ENCODE data around the gene PA2G4.
"Not testable (repeated sequence)": the region's sequence is repeated elsewhere in the genome, so short reads cannot be mapped to it uniquely, and the experiment has no call there.

PA2G4 gene

DNA sequence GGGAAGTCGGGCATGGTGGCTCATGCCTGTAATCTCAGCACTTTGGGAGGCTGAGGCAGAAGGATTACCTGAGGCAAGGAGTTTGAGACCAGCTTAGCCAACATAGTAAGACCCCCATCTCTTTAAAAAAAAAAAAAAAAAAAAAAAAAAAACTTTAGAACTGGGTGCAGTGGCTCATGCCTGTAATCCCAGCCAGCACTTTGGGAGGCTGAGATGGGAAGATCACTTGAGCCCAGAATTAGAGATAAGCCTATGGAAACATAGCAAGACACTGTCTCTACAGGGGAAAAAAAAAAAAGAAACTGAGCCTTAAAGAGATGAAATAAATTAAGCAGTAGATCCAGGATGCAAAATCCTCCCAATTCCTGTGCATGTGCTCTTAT lies 1.7 kb upstream of the PA2G4 start:
- DNase-seq = no peak

DNA sequence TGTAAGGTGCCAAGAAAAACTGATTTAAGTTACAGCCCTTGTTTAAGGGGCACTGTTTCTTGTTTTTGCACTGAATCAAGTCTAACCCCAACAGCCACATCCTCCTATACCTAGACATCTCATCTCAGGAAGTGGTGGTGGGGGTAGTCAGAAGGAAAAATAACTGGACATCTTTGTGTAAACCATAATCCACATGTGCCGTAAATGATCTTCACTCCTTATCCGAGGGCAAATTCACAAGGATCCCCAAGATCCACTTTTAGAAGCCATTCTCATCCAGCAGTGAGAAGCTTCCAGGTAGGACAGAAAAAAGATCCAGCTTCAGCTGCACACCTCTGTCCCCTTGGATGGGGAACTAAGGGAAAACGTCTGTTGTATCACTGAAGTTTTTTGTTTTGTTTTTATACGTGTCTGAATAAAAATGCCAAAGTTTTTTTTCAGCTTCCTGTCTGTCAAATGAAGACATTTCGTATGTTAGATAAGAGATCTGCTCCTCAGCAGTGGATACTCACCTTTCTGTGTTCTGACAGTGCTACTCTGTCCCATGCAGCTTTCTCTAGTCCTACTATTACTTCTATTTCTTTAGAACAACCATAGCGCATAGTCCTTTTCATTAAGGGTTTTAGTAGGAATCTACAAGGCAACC lies 1.2 kb upstream of the PA2G4 start:
- DNase-seq = no peak

DNA sequence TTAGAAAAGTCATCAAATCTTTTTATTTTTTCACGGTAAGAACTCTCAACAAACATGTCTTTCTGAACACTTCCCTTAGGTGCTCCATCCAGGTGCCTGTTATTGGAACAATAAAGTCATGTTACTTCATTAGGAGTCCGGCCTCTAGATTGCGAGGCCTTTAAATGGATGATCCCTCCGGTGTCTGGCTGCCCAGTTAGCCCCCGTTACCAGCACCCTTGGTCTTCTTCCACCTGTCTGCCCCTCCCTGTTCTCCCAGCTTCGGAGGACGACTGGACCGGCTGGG lies 593 bp upstream of the PA2G4 start:
- no peak for DNase-seq

DNA sequence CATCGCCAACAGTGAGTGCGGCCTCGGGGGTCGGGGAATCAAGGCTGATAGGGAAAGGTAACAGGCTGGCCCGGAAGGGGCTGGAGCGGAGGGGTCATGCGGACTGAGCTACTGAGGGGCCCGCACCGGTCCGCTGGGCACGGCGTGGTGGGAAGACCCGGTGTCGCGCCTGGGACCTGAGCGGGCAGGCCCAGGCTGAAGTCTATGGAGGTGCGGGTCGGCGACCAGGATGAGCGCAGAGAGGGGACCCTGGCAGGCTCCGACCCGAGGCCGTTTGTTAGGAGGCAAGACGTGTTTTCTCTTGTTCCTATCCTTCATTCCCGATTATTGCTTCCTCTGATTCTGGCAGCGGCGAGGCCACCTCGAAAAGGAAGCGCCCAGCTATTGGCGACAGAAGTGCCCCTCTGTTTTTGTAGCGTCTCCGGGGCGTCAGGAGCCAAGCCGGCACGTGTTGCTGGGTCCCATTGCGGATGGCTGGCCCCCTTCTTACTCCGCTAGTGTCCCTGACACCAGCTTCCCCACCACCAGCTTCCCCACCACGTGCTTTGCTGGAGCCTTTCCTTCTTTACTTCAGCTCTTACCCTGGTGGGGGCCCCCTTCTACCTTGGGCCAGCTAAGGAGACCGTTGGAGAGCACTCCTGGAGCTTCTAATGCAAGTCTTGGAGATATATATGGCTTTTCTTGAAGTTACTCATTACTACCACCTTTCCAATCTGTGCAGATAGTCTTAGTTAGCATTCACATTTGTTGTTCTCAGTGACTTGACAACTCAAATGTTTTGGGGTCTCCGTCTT lies 653 bp downstream of the PA2G4 start:
- no peak for DNase-seq

DNA sequence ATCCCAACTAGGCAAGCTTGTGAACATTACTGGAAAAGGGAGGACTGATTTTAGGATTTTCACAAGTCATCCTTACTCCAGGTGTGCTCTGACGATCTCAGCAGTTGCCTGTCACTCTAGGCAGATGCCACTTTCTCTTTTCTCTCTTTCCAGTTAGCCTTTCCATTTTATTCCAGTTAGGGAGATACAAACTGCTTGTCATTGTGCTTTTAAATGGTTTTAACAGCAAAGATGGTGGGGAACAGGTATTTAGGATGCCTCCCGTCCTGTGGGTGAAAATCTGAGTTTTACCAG lies 1.2 kb downstream of the PA2G4 start:
- no peak for DNase-seq

DNA sequence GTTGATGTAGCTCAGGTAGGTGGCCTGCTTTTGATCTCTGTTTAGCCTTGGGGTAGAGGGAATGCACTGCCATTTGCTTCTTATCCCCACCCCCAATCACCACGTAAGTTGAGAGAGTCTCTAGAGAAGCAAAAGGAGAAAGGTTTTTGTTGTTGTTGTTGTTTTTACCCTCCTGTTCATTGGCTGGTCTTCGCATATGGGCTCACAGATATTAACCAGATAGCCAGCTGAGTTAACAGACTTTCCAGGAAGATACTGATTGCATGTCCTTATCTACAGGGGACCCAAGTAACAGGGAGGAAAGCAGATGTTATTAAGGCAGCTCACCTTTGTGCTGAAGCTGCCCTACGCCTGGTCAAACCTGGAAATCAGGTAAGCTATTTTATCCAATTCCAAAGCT lies 2.9 kb downstream of the PA2G4 start:
- no peak for DNase-seq

DNA sequence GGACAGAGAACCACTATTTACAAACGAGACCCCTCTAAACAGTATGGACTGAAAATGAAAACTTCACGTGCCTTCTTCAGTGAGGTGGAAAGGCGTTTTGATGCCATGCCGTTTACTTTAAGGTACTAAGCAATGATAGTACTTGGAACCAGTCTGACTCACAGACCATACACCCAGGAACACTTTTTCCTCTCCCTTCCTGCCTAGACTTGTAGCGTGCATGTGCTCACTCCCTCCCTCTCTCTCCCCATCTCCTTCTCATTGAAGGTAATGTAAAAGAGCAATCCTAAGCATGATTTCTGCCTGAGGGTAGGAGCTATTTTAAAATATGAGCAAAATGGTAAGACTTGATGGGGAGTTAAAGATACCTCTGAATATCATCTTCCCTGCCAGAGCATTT lies 6.2 kb downstream of the PA2G4 start:
- DNase-seq = no peak

DNA sequence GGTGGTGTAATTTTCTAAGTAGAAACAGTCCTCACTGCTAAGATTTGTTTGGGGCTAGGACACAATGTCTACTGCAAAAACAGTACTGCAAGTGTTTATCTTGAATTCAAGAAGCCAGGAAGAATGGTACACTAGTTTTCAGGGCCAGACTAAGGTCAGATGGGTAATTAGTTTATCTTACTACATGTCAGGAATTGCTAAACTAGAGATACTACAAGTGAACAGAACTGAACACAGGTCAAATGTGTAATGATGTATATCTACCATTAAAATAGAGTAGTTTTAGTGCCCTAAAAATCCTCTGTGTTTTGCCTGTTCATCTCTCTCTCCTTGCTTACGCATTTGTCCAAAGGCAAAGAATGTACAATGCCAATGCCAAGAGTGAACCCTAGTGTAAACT lies 9.7 kb downstream of the PA2G4 start:
- DNase-seq = no peak

DNA sequence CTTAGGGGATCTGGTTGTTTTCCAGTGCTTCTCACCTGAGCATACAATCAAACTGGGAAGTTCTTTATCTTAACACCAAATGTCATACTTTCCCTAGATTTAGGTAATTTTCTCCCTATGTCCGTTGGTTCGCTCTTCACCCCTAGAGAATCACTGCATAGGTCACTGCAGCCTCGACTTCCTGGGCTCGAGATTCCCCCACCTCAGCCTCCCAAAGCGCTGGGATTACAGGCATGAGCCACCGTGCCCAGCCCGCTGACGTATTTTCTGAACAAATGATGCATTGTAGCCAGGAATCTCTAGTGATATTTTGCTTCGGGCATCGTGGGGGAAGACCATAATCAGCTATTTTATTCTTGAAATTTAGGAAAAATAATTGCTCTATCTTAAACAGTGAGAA lies 11.0 kb downstream of the PA2G4 start:
- no peak for DNase-seq

DNA sequence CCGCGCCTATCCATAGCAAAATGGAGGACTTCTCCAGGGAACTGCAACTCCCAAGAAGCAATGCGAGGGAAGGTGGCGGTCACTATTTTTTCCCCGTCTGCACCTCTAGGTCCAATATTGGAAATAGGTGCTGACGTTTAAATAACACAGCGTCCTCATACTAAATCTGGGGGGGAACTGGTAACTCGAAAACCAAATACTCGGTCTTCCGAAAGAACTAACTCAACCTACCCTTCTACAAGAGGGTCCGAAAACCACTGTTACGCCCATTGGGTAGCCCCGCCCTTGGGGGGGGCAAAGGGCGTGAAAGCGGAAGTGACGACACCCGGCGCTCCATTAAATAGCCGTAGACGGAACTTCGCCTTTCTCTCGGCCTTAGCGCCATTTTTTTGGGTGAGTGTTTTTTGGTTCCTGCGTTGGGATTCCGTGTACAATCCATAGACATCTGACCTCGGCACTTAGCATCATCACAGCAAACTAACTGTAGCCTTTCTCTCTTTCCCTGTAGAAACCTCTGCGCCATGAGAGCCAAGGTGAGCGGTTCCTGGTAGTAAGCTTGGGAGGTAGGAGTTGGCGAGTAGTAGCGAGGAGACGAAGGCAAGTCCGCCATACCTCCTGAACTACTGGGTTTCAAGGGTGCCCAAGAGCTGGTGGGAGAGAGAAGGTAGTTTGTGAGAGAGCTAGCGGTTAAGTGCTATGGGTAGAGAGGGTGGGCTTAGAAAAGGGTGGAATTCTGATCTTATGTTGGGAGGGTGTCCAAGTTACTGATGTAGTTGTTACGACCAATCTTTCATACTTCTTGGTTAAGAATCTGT lies 12.1 kb downstream of the PA2G4 start, which contains the start of gene RPL41:
RPL41 (plus strand) TSS at position 367 of the 815 bp plus-strand sequence.
- DNase-seq = peak; percentile 84

DNA sequence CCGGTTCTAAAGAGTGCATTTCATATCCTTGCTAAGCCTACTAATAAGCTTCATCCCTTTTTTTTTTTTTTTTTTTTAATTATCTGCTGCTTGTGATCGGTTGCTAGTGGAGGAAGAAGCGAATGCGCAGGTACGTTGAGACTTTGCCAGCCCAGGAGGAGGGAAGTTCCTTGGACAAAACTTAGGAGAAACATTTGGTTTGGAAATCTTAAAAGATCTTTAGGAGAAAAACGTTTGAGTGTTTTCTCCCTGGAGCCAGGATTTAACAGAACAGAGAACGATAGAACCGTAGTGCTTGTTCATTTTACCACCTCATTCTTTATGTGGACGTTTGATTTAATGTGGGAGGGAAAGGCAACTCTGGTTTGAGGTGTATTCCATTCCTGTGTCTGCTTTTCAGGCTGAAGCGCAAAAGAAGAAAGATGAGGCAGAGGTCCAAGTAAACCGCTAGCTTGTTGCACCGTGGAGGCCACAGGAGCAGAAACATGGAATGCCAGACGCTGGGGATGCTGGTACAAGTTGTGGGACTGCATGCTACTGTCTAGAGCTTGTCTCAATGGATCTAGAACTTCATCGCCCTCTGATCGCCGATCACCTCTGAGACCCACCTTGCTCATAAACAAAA lies 12.8 kb downstream of the PA2G4 start:
- DNase-seq = not testable (repeated sequence)

DNA sequence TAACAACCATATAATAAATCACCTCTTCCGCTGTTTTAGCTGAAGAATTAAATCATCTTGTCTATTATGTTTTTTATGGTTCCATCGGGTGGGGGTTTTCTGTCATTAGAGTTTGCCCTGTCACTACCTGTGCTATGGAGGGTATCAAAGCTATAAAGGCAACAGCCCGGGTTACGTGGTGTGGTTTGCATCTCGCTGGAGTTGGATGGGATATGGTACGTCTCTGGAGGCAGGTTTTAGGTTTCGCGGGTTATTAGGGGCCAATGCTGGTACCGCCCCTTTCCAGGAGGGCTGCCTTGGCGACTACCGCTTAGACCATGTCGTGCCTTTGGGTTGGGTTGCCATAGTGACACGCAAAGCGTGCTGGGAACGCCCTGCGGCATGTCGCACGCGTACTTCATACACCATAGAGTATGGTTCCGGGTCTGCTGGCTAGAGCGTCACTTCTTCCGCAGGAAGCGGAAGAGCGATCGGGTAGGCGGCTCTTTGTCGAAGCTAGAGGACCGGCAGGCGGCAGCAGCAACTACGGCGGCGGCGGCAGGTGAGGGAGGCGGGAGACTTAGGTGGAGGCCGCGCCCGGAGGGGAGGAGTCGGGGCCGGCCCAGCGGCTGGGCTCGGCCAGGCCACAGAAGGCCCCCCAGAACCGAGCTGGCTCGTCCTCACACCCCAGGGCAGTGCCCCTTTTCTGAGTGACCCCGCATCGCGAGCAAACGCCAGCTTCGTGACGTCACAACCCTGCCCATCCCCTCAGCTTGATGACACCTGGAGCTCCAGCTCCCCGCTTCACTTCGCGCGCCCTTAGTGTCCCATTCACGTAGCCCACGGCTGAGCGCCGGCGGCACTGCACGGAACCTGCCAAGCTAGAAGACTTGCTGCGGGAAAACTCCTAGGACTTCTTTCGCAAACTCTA lies 13.7 kb downstream of the PA2G4 start, which contains the start of gene ZC3H10:
ZC3H10 (plus strand) TSS at position 489 of the 910 bp plus-strand sequence. CDS start 2,297 bp downstream, outside the sequence.
- DNase-seq = peak; percentile 99

DNA sequence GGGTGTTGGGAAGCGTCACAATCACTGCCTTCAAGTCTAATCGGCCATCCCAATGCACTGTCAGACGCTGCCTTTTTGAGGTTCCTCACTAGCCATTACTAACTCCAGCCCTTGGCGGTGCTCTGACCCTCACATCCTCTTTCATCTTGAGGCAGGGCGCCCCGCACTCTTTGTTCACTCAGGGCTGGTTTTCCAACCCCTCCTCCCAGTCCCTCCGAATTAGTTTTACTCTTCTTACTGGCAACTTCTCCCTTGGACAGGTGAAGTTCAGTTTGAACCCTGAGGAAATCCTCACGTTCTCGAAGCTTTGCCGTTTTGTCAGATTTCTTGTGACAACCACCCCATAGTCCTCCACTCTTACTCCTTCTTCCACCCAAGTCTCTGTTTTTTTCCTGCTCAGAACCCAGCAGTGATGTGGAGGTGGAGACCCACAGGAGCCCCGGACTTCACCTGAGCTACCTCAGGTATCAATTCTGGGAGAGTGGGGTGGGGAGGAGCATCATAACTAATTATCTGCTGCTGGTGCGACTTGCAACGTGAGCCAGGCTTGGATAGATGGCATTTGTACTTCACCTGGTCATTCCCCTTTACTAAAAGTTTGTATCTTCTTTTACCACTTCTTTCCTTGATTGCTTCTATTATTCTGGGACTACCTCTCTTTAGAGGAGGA lies 14.5 kb downstream of the PA2G4 start:
- no peak for DNase-seq

DNA sequence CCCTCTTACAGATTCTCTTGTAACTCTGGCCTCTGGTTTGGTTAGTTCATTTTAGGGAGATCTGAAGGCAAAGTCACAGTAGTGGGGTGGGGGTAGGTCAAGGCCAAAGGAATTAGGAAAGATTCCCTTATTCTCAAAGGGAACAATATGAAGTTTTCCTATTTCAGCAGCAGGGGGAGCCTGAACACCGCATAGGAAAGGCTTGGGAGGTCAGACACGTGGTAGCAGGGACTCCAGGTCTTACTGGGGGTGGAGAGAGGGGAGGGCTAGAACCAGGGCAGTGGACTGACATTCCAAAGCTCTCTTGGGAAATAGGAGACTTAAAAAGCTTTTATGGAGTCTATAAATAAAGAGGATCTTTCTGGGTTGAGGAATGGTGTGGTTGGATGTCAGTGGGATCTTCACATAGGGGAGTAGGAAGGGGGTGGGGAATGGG lies 15.0 kb downstream of the PA2G4 start:
- peak; percentile 72 for DNase-seq

DNA sequence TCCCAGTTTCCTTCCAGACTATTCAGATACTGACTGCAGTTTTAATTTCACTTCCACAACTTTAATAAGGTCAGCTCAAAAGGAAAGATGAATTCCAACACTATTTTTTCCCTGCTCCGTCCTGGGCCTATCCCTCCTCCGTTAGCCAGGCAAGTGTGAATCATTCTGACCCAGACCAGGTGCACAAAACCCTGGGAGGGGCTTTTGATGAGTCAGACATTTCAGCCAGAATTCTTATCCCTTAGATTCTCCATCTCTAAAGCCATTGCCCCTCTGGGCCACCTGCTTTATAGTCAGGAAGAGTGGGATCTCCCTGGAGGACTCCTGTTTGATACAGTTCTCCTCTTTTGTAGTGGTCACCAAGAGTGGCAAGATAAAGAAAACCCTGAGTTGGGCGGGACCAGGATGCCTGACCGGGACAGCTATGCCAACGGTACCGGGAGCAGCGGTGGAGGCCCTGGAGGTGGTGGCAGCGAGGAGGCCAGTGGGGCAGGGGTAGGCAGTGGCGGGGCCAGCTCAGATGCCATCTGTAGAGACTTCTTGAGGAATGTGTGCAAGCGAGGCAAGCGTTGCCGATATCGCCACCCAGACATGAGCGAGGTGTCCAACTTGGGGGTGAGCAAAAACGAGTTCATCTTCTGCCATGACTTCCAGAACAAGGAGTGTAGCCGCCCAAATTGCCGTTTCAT lies 15.9 kb downstream of the PA2G4 start:
- DNase-seq = no peak

DNA sequence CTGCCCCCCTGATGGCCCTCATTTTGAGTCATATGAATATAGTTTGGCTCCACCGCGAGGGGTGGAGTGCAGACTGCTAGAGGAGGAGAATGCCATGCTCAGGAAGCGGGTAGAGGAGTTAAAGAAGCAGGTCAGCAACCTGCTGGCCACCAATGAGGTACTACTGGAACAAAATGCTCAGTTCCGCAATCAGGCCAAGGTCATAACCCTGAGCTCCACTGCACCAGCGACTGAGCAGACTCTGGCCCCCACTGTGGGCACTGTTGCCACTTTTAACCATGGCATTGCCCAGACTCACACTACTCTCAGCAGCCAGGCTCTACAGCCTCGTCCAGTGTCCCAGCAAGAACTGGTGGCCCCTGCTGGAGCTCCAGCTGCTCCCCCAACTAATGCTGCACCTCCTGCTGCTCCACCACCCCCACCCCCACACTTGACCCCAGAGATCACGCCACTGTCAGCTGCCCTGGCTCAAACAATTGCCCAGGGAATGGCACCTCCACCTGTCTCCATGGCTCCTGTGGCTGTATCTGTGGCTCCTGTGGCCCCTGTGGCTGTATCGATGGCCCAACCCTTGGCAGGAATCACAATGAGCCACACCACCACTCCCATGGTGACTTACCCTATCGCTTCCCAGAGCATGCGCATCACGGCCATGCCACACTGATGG lies 17.0 kb downstream of the PA2G4 start:
- DNase-seq = no peak

DNA sequence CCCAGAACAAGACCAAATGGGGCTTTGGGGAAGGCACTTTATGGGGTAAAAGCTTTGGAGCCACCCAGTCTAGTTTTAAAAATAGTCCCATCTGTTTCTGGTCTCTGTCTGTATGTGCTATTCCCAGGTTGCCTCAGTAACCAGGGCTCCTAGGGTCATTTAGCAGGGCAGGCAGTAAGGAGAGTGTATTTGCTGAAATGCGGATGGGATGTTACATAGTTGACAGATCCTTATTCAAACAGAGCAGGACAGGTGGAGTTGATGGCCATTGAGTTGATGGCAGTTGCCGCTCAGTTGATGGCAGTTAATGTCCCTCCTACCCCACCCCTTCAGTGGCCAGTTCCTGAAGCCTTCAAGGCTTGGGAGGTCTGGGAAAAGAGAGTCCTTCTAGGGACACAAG lies 18.3 kb downstream of the PA2G4 start:
- no peak for DNase-seq

DNA sequence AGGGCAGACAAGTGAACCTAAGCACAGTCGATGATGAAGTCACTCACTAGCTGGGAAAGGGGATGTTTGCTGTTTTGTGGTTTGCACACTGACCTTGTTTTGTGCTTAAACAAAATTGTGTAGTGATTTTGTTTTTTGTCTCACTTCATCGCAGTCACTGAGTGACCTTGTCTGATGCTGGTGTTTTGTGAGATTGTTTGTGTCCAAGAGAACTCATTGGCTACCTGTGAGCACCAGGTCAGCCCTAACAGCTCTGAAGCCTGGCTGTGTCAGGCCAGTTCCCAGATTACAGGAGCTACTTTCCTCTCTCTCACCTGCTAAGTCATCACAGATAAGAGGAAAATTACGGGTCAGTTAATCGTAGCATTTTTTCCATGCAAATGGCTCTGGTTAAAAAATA lies 19.8 kb downstream of the PA2G4 start:
- DNase-seq = no peak

DNA sequence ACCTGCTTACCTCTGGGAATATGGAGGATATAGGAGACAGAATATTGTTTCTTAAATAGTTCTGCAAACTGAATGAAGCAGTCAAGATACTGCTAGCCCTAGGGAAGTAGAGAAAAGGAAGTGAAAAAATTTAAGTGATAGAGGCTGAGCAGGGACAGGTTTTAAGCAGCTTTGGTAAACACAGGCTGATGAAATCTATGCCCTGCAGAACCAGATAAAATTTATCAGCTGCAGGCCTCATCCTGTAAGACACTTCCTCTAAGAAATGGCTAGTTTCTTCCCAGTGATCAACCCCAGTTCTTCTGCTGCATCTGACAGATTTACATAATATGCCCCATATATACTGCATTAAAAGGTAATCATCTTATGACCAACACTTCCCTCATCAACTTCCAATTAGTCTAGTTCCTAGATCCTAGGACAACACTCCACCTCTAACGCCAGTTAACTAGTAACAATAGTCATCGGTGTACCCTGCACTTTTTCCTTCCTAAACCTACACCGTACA lies 22.4 kb downstream of the PA2G4 start:
- DNase-seq = peak; percentile 47

DNA sequence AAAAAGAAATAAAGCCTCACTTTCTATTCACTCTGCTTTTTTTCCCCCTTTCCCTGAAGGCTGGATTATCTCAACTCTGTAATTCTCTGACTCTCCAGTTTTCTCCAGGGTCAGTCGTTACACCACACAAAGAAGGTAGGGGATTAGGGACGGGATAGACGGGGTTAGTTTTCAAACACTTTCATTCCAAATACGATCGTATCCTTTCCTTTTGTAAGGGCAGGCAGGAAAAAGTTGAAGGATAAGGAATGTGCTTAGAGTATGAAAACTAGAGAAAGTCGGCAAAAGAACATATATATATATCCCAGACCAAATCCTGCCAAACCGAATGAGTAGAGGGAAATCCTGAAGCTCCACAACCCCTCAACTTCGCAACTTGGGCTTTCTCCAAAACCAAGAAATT lies 23.1 kb downstream of the PA2G4 start:
- no peak for DNase-seq

Data from GDM1 (cell line).